Tibial nerve (tissue), 4 donors: ENCODE results near the gene ICOS.

ENCODE experiments used
- CTCF ChIP-seq, 5 experiments: fragments of 200-600 bp in 3 of 5; fragments of 450-650 bp in 2 of 5; sonication (generic) in 3 of 5; IDR thresholded peaks; one replicate each; pipeline ENCODE4 v1.5.1; 2016 to 2019; ENCODE audit warnings: antibody characterized with exemption in 5 of 5, mild to moderate bottlenecking in 3 of 5, moderate library complexity in 2 of 5
- EP300 ChIP-seq, 2 donors: sonication (generic); formaldehyde crosslinking; IDR thresholded peaks; one replicate each; pipeline ENCODE4 v1.6.1; 2017; ENCODE audit warnings: antibody characterized with exemption in 2 of 2, mild to moderate bottlenecking in 1 of 2

GRCh38 chr2:203898657-203899056 lies 37.9 kb upstream of the ICOS start:
- TF ChIP-seq CTCF (IDR thresholded peaks at IDR 0.05) (no peak), EP300 (IDR thresholded peaks at IDR 0.05) (no peak)
